ENCODE results near the gene SDK1. TPM values are rescaled to one million over a fixed set of nuclear protein-coding genes. Genes with fewer than 3 reads are reported as not detected.

SDK1 gene
- polyA plus RNA-seq, 10 donors: 1.9 to 6.0 (median 2.7) TPM

- peak in 2 of 3 donors; percentile 55 to 68 for DNase-seq
Observed at GRCh38 chr7:3882782-3883181, 581.7 kb downstream of the SDK1 start.

- no peak for DNase-seq
Observed at GRCh38 chr7:3884543-3884942, 583.5 kb downstream of the SDK1 start.

GRCh38 chr7:3887096-3887690 is 586.1 kb downstream of the SDK1 start:
- DNase-seq: no peak

GRCh38 chr7:3888096-3888495 is 587.0 kb downstream of the SDK1 start:
- DNase-seq: no peak

GRCh38 chr7:3892157-3892556 is 591.1 kb downstream of the SDK1 start:
- DNase-seq: peak in 1 of 3 donors; percentile 64

- DNase-seq: no peak
Observed at GRCh38 chr7:3892686-3893085, 591.6 kb downstream of the SDK1 start.

- DNase-seq: no peak
Observed at GRCh38 chr7:3893151-3893788, 592.2 kb downstream of the SDK1 start.

GRCh38 chr7:3893789-3894153 is 592.7 kb downstream of the SDK1 start:
- DNase-seq: no peak

- DNase-seq: peak in 1 of 3 donors; percentile 51
Observed at GRCh38 chr7:3895341-3896116, 594.5 kb downstream of the SDK1 start.

- peak in 1 of 3 donors; percentile 71 for DNase-seq
Observed at GRCh38 chr7:3896169-3896765, 595.2 kb downstream of the SDK1 start.

- DNase-seq: peak; percentile 52 to 66 (median 59)
Observed at GRCh38 chr7:3897430-3898372, 596.6 kb downstream of the SDK1 start.

GRCh38 chr7:3899559-3899991 is 598.5 kb downstream of the SDK1 start:
- DNase-seq: no peak

- DNase-seq: no peak
Observed at GRCh38 chr7:3908153-3908552, 607.1 kb downstream of the SDK1 start.

- no peak for DNase-seq
Observed at GRCh38 chr7:3909128-3909527, 608.1 kb downstream of the SDK1 start.

GRCh38 chr7:3910054-3910453 is 609.0 kb downstream of the SDK1 start:
- DNase-seq: no peak

- DNase-seq: peak in 1 of 3 donors; percentile 40
Observed at GRCh38 chr7:3911685-3912084, 610.6 kb downstream of the SDK1 start.

- DNase-seq: no peak
Observed at GRCh38 chr7:3912291-3912690, 611.2 kb downstream of the SDK1 start.

GRCh38 chr7:3914051-3914775 is 613.2 kb downstream of the SDK1 start:
- DNase-seq: no peak

GRCh38 chr7:3915337-3915878 is 614.4 kb downstream of the SDK1 start:
- no peak for DNase-seq

- no peak for DNase-seq
Observed at GRCh38 chr7:3916146-3916545, 615.1 kb downstream of the SDK1 start.

All from muscle of back (tissue), 11 donors.